K562 (cell line): ENCODE results near the gene PITPNB. TPM values are rescaled to one million over a fixed set of nuclear protein-coding genes. Genes with fewer than 3 reads are reported as not detected.

Experiments
- ATAC-seq: fragments of 200-7000 bp; cut with Tn5 transposase; 3 replicates; pipeline ENCODE4 v1.9.1; 2020; ENCODE audit warnings: moderate library complexity
- BruUV-seq: library from RNA; stranded (reverse); fragments of 400-500 nt; replicated peaks from 2 replicates; lab custom pipeline; 2021; lab: Mats Ljungman, UMichigan
- CTCF ChIA-PET: fragments of 300-600 bp; formaldehyde crosslinking; extraction: SDS; loops from one replicate; lab custom pipeline; 2021; ENCODE audit warnings: low intra/inter-chr PET ratio; lab: Yijun Ruan, JAX
- POLR2A ChIA-PET: fragments of 300-600, 350-650 bp; sonication (Branson Sonifier 250); formaldehyde crosslinking; extraction: SDS; loops from one replicate; lab custom pipeline; 2021; ENCODE audit warnings: antibody characterized with exemption, inconsistent platforms; lab: Yijun Ruan, JAX
- DNase-seq, 4 experiments: peaks; one replicate each; pipeline versions ENCODE4 v3.0.0 to v3.0.0-alpha.2; 2011 to 2018; ENCODE audit warnings: low spot score in 3 of 4, mixed read lengths in 3 of 4; ENCODE audit errors: extremely low read depth in 1 of 4
- FAIRE-seq: peaks from 2 replicates; lab custom pipeline; 2011; peaks lifted over from hg19 to GRCh38; lab: Jason Lieb, UNC
- H2AFZ ChIP-seq: 2 replicates; pipeline ENCODE4 v1.6.0; 2011; ENCODE audit warnings: low read depth, low read length, control low read depth, inconsistent platforms
- H3K27ac ChIP-seq: fragments of 200-600 bp; 3 replicates; pipeline ENCODE4 v1.8.0; 2011; ENCODE audit warnings: low read depth, mild to moderate bottlenecking, control low read depth, inconsistent platforms, low read length, moderate library complexity, mixed read lengths; ENCODE audit errors: extremely low read depth
- H3K27me3 ChIP-seq, 2 experiments: fragments of 300-600 bp in 1 of 2; 2 replicates in 1 of 2; 3 replicates in 1 of 2; pipeline versions ENCODE4 v1.6.0 to v1.8.0; 2011; ENCODE audit warnings: inconsistent platforms in 2 of 2, low read length in 2 of 2, mild to moderate bottlenecking in 1 of 2, mixed read lengths in 1 of 2, moderate library complexity in 1 of 2; ENCODE audit not compliant: control insufficient read depth in 2 of 2, insufficient read depth in 2 of 2
- H3K36me3 ChIP-seq: fragments of 300-600 bp; 3 replicates; pipeline ENCODE4 v1.8.0; 2011; ENCODE audit warnings: mild to moderate bottlenecking, low read length, inconsistent platforms; ENCODE audit not compliant: control insufficient read depth, insufficient read depth
- H3K4me1 ChIP-seq, 2 experiments: fragments of 200-600 bp in 1 of 2; replicated peaks in 1 of 2; 2 replicates in 1 of 2; 3 replicates in 1 of 2; pipeline versions ENCODE4 v1.5.1 to v1.8.0; 2011; ENCODE audit warnings: inconsistent platforms in 2 of 2, low read length in 2 of 2, mild to moderate bottlenecking in 1 of 2, mixed read lengths in 1 of 2, moderate library complexity in 1 of 2; ENCODE audit not compliant: control insufficient read depth in 2 of 2, insufficient read depth in 2 of 2
- H3K4me2 ChIP-seq: 2 replicates; pipeline ENCODE4 v1.6.1; 2011; ENCODE audit warnings: low read length, control low read depth, inconsistent platforms, mixed read lengths; ENCODE audit not compliant: insufficient read depth
- H3K4me3 ChIP-seq: fragments of 200-600 bp; sonication (generic), shearing (Covaris generic); 2 replicates; pipeline ENCODE4 v1.5.1; 2016; ENCODE audit warnings: control low read depth, inconsistent platforms
- H3K79me2 ChIP-seq: fragments of 200-600 bp; 3 replicates; pipeline ENCODE4 v1.8.0; 2011; ENCODE audit warnings: low read length, inconsistent platforms; ENCODE audit not compliant: control insufficient read depth, insufficient read depth
- H3K9ac ChIP-seq, 2 experiments: 2 replicates each; pipeline versions ENCODE4 v1.6.0 to v1.6.1; 2011; ENCODE audit warnings: low read depth in 2 of 2, low read length in 2 of 2, control low read depth in 1 of 2, inconsistent platforms in 1 of 2, mild to moderate bottlenecking in 1 of 2, mixed read lengths in 1 of 2; ENCODE audit not compliant: insufficient read depth in 1 of 2
- H3K9me1 ChIP-seq: one replicate; pipeline ENCODE4 v1.6.0; 2011; ENCODE audit warnings: inconsistent platforms, mild to moderate bottlenecking, low read length, moderate library complexity; ENCODE audit not compliant: control insufficient read depth, insufficient read depth
- H3K9me3 ChIP-seq: replicated peaks from 2 replicates; pipeline ENCODE4 v1.5.1; 2011; ENCODE audit warnings: low read depth, low read length, inconsistent platforms; ENCODE audit not compliant: control insufficient read depth, insufficient read depth
- H4K20me1 ChIP-seq: replicated peaks from 2 replicates; pipeline ENCODE4 v1.6.1; 2011; ENCODE audit warnings: low read length, inconsistent platforms, mixed read lengths; ENCODE audit not compliant: control insufficient read depth, insufficient read depth
- ATF1 ChIP-seq, 2 experiments: fragments of 450-650 bp in 1 of 2; IDR thresholded peaks; 2 replicates each; pipeline ENCODE4 v1.6.1; 2016; ENCODE audit warnings: missing compliant biosample characterization in 1 of 2, missing genetic modification characterization in 1 of 2
- E2F6 ChIP-seq, 2 experiments: IDR thresholded peaks; 2 replicates each; pipeline ENCODE4 v1.6.1; 2011; ENCODE audit warnings: borderline replicate concordance in 1 of 2, control low read depth in 1 of 2, low read depth in 1 of 2, low read length in 1 of 2, mild to moderate bottlenecking in 1 of 2, mixed read lengths in 1 of 2, moderate library complexity in 1 of 2; ENCODE audit not compliant: insufficient read depth in 1 of 2, insufficient read length in 1 of 2, poor library complexity in 1 of 2, severe bottlenecking in 1 of 2; ENCODE audit errors: extremely low read depth in 1 of 2
- HOMEZ ChIP-seq: fragments of 250-450 bp; sonication (Bioruptor Pico); IDR thresholded peaks from 2 replicates; pipeline ENCODE4 v1.4.0; 2020; ENCODE audit warnings: mild to moderate bottlenecking, moderate library complexity
- MCM7 ChIP-seq, 2 experiments: fragments of 450-650 bp; IDR thresholded peaks; 2 replicates each; pipeline ENCODE4 v1.6.1; 2016 to 2018
- MIER1 ChIP-seq: fragments of 450-650 bp; IDR thresholded peaks from 2 replicates; pipeline ENCODE4 v1.6.1; 2016; ENCODE audit warnings: antibody characterized with exemption, mild to moderate bottlenecking, low read depth
- PTBP1 ChIP-seq: fragments of 200-400 bp; formaldehyde crosslinking; IDR thresholded peaks from 2 replicates; pipeline ENCODE4 v1.6.1; 2017; ENCODE audit warnings: low read depth, low read length
- RBM39 ChIP-seq: fragments of 200-400 bp; formaldehyde crosslinking; optimal IDR thresholded peaks from 2 replicates; pipeline ENCODE3; 2018; ENCODE audit warnings: low read depth, low read length
- ZNF140 ChIP-seq: fragments of 250-450 bp; sonication (Bioruptor Pico); IDR thresholded peaks from 2 replicates; pipeline ENCODE4 v1.8.0; 2021; ENCODE audit warnings: moderate library complexity, mild to moderate bottlenecking, inconsistent platforms
- ZNF512 ChIP-seq: IDR thresholded peaks from 2 replicates; pipeline ENCODE4 v1.6.1; 2016; ENCODE audit warnings: missing genetic modification characterization, missing compliant biosample characterization
- WGBS: fragments of 100-300 bp; shearing (Covaris generic); methylation state at CpG from one replicate; pipeline ENCODE4 v1.1.6; 2016; ENCODE audit warnings: low coverage, mixed read lengths; ENCODE audit not compliant: insufficient coverage; ENCODE audit errors: missing lambda C conversion rate; 5-methylcytosine and 5-hydroxymethylcytosine counted together
- in situ Hi-C: fragments of 300-500 bp; cut with MboI; formaldehyde crosslinking; loops from 4 replicates; pipeline ENCODE4 v1.15.0; 2018; ENCODE audit warnings: inconsistent platforms, mixed read lengths
- intact Hi-C: fragments of 100-400 bp; cut with micrococcal nuclease; formaldehyde crosslinking; loops from 2 replicates; pipeline ENCODE4 v1.14.2; 2022
- polyA plus RNA-seq, 8 experiments: library from polyadenylated mRNA; depleted of rRNA in 4 of 8; stranded (reverse) in 5 of 8; unstranded in 3 of 8; fragments of >200 nt; fragmentation: Nextera tagmentation in 2 of 8; fragmentation: Illumina TruSeq in 1 of 8; extraction: Ambion mirVana in 2 of 8; extraction: Trizol in 1 of 8; gene quantifications; 2 replicates each; pipeline versions ENCODE4 v1.2.1 to v1.2.3, GENCODE V29; 2011 to 2014; ENCODE audit warnings: inconsistent platforms in 1 of 8, missing spikeins in 1 of 8
- total RNA-seq, 7 experiments: library from RNA; depleted of rRNA in 6 of 7; stranded (reverse); fragments of >200 nt in 6 of 7; fragmentation: Illumina TruSeq in 2 of 7; extraction: Trizol in 2 of 7; gene quantifications; 2 replicates each; pipeline versions ENCODE4 v1.2.1 to v1.2.3, GENCODE V29; 2011 to 2021; ENCODE audit warnings: low replicate concordance in 1 of 7
- TF ChIP-seq, protein P1 (sequence below): fragments of 250-450 bp; sonication (Bioruptor Pico); IDR thresholded peaks from 2 replicates; pipeline ENCODE4 v1.9.0; 2021; ENCODE audit warnings: mild to moderate bottlenecking, inconsistent platforms
- TF ChIP-seq, protein P2 (sequence below), 2 experiments: fragments of 450-650 bp; IDR thresholded peaks; 2 replicates each; pipeline ENCODE4 v1.6.1; 2016

PITPNB gene
- total and polyA plus RNA-seq, 9 of the 15 experiments (the other 6 are each of a cell fraction or from before 2014, with no cell fraction given), result 13.1 to 52.4 (median 34.7) TPM

DNA sequence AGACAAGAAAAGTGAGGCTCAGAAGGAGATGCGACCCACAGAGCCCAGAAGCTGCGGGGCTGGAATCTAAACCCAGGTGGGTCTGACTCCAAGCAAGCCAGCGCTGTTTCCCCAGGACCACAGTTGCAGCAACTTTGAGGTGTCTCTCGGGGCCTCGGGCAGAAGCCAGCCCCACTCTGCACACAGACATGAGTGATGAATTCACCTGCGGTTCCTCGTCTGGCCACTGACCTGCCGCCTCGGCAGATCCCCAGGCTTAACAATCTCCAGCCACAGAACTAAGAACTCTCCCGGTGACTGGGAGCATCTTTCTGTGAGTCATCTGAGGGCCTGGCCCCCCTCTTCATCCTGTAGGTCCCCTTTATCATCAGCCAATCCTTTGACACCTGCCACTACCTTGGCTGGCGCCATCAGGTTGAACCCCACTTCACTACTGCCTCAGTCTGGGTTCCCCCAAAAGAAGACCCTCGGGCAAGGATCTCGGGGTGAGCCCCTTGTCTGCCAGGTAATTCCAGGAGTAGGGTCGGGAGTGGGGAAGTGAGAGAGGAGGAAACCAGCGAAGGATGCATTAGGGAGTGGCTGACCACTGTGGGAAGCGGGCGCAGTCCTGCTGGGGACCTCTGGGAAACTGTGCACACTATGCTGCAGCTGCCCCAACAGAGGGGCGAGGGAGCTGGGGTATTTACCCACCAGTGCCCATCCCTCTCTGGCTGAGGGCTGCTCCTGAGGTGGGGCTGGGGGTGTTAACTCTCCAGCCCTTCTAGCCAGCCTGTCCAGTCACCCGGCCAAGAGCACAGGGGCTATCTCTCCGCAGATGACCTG is 84.5 kb downstream of the PITPNB start:
- Histone ChIP-seq H3K9ac (no peak overlapping the region), H3K27me3 (no peaks in the 10 kb centered on the region; a peak in 1 of 5 replicates), H3K36me3 (no peaks in the 10 kb centered on the region), H3K9me1 (no peaks in the 10 kb centered on the region), H3K9me3 (no peaks in the 10 kb centered on the region), H3K4me3 (no peak overlapping the region), H2AFZ (no peak overlapping the region), H3K27ac (no peak overlapping the region), H3K79me2 (no peaks in the 10 kb centered on the region), H4K20me1 (no peaks in the 10 kb centered on the region), H3K4me1 (peaks cover 5 to 12% of the 10 kb centered on the region in 2 experiments; a peak in 3 of 5 replicates), H3K4me2 (no peak overlapping the region)
- ATAC-seq (peak; percentile 68; the same call in 2 of the 3 replicates), FAIRE-seq (no peak), DNase-seq (no peak)
- BruUV-seq, result no TSS peak
- in situ Hi-C loops (no loop called here), intact Hi-C loops (no loop called here)
- ChIA-PET POLR2A (no interaction called here), CTCF (no interaction called here)
- 26% methylated on average over 15 of the region's 20 CpGs for WGBS
- TF ChIP-seq MCM7 (IDR thresholded peaks at IDR 0.05) (no peak), ZNF512 (tag) (no peak), ATF1 (CRISPR knock-in tag; IDR thresholded peaks at IDR 0.05) (no peak), ATF1 (tag; IDR thresholded peaks at IDR 0.05) (no peak), MIER1 (no peak), ZNF140 (CRISPR knock-in tag) (no peak), PTBP1 (no peak), E2F6 (IDR thresholded peaks at IDR 0.05; ENCODE audit: borderline replicate concordance in 1 of 2, extremely low read depth in 1 of 2, insufficient read depth in 1 of 2, insufficient read length in 1 of 2, low read depth in 1 of 2, low read length in 1 of 2, poor library complexity in 1 of 2, severe bottlenecking in 1 of 2) (no peak), RBM39 (no peak), HOMEZ (no peak)
- TF ChIP-seq, protein P1, sequence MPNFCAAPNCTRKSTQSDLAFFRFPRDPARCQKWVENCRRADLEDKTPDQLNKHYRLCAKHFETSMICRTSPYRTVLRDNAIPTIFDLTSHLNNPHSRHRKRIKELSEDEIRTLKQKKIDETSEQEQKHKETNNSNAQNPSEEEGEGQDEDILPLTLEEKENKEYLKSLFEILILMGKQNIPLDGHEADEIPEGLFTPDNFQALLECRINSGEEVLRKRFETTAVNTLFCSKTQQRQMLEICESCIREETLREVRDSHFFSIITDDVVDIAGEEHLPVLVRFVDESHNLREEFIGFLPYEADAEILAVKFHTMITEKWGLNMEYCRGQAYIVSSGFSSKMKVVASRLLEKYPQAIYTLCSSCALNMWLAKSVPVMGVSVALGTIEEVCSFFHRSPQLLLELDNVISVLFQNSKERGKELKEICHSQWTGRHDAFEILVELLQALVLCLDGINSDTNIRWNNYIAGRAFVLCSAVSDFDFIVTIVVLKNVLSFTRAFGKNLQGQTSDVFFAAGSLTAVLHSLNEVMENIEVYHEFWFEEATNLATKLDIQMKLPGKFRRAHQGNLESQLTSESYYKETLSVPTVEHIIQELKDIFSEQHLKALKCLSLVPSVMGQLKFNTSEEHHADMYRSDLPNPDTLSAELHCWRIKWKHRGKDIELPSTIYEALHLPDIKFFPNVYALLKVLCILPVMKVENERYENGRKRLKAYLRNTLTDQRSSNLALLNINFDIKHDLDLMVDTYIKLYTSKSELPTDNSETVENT (CRISPR knock-in tag), result no peak
- TF ChIP-seq, protein P2, sequence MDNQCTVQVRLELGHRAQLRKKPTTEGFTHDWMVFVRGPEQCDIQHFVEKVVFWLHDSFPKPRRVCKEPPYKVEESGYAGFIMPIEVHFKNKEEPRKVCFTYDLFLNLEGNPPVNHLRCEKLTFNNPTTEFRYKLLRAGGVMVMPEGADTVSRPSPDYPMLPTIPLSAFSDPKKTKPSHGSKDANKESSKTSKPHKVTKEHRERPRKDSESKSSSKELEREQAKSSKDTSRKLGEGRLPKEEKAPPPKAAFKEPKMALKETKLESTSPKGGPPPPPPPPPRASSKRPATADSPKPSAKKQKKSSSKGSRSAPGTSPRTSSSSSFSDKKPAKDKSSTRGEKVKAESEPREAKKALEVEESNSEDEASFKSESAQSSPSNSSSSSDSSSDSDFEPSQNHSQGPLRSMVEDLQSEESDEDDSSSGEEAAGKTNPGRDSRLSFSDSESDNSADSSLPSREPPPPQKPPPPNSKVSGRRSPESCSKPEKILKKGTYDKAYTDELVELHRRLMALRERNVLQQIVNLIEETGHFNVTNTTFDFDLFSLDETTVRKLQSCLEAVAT (IDR thresholded peaks at IDR 0.05), result no peak
